ENCODE data around the gene LEAP2. TPM values are rescaled to one million over a fixed set of nuclear protein-coding genes. Genes with fewer than 3 reads are reported as not detected.

LEAP2 gene
- total and polyA plus RNA-seq, 2 of the 8 experiments (the other 6 are each of a cell fraction or from before 2014, with no cell fraction given): 1.8 to 2.9 TPM

- TF ChIP-seq ATF3 (IDR thresholded peaks at IDR 0.05; ENCODE audit: insufficient read depth, low read depth, low read length) (no peak), KDM5A (IDR thresholded peaks at IDR 0.05; ENCODE audit: low read length) (no peak), CBX5 (IDR thresholded peaks at IDR 0.05; ENCODE audit: low read depth, low read length) (no peak)
Measured at GRCh38 chr5:132831095-132831860, 42.2 kb upstream of the LEAP2 start (continued).

Measured in H1 (cell line).